ENCODE measurements around the gene ZNF408.

GRCh38 chr11:46743693-46744339 lies 43.0 kb downstream of the ZNF408 start:
- TF ChIP-seq FOXP2 (optimal IDR thresholded peaks at IDR 0.05; ENCODE audit: control extremely low read depth, extremely low read length, insufficient read depth), result no peak
- TF ChIP-seq POLR2AphosphoS5 (IDR thresholded peaks at IDR 0.05; ENCODE audit: borderline replicate concordance, low read depth, low read length), result no peak

Data from SK-N-MC (cell line).